ENCODE results near the gene SLC9A4. TPM values are rescaled to one million over a fixed set of nuclear protein-coding genes. Genes with fewer than 3 reads are reported as not detected.

The SLC9A4 gene
- total RNA-seq, 2 experiments from 2014 or later = 0.03 to 0.10 TPM

DNA sequence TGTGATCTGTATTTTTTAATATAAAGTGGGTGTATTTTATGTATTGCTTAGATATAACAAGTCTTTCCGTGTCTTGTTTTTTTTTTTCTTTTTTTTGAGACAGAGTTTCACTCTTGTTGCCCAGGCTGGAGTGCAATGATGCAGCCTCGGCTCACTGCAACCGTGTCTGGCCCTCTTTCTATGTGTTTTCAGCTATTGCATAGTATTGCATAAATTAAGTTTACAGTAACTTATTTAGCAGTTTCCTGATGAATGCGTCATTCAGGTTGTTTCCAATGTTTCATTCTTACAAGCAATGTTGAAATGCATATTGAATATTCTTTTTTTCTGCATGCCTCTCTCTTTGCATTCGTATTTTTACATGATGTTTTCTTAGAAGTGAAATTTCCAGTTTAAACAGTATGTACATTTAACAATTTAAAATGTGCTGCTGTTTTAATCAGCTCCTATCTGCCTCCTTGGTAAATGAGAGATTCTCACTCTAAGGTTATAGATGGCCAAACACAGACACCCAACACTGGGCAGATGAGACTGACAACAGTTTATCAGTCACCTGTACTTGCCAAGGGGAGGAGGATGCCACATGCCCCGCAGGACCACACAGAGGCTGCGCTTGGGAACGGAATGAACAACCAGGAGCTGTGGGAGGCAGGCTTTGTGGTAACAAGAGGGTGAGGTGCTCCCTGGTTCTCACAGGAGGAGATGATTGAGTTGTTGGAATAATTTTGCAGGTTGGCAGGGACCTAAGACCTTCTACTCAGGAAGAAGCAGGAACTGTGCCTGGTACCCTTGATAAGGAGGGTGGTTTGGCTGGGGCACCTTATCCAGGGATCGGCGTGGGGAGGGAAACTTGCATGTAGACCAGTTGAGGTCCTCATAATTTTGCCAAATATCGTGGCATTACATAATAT, 7.5 kb downstream of the SLC9A4 start:
- POLR2A ChIA-PET = no interaction called here
- no peaks in the 10 kb centered on the region for H3K9me3 ChIP-seq (ENCODE audit: low read length)
- DNase-seq (ENCODE audit: low spot score) = no peak
- no peaks in the 10 kb centered on the region for H3K36me3 ChIP-seq (ENCODE audit: insufficient read depth, low read length)
- no peaks in the 10 kb centered on the region for H4K20me1 ChIP-seq (ENCODE audit: insufficient read depth, low read length)
- no peaks in the 10 kb centered on the region for H3K9me2 ChIP-seq (ENCODE audit: insufficient read depth, low read length)
- no peaks in the 10 kb centered on the region for H3K79me2 ChIP-seq (ENCODE audit: insufficient read depth, low read depth, low read length)
- TF ChIP-seq EZH2phosphoT487 (IDR thresholded peaks at IDR 0.05; ENCODE audit: borderline replicate concordance, low read depth, low read length) = no peak
- intact Hi-C loops (cut with micrococcal nuclease; ENCODE audit: unreplicated experiment) = no loop called here
- H3K4me3 ChIP-seq (ENCODE audit: low read depth, low read length, poor library complexity, severe bottlenecking) = no peak overlapping the region
- CTCF ChIA-PET (ENCODE audit: unreplicated experiment) = no interaction called here
- BruUV-seq (replicated peaks) = no TSS peak
- H3K4me1 ChIP-seq (ENCODE audit: insufficient read depth, low read length, poor library complexity, severe bottlenecking) = no peaks in the 10 kb centered on the region
- H3K27ac ChIP-seq (ENCODE audit: low read depth, low read length, poor library complexity, severe bottlenecking) = no peak overlapping the region
- H3K4me2 ChIP-seq (ENCODE audit: low read length) = no peak overlapping the region
- H2AFZ ChIP-seq (ENCODE audit: low read length) = no peak overlapping the region

DNA sequence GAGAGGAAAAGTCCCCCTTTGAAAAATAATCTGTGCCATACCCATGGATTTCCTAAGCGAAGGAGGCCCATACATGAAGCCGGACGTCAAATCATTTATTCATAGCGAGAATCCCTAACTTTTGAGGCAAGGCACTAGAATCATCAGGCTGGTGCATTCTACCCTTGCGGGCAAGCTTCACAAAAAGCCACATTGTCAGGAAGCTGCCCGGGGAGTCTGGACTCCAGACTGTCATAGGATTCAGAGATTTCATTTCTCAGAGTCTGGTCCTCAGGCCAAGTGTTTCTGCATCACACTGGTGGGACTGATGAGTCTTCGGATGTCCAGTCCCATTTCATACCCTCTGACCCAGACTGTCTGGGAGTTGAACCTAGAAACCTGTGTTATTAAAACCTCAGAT, 8.9 kb downstream of the SLC9A4 start:
- Histone ChIP-seq H3K36me3 (ENCODE audit: insufficient read depth, low read length) (no peaks in the 10 kb centered on the region), H3K79me2 (ENCODE audit: insufficient read depth, low read depth, low read length) (no peaks in the 10 kb centered on the region), H3K9me2 (ENCODE audit: insufficient read depth, low read length) (no peaks in the 10 kb centered on the region), H2AFZ (ENCODE audit: low read length) (no peak overlapping the region), H3K27ac (ENCODE audit: low read depth, low read length, poor library complexity, severe bottlenecking) (no peak overlapping the region), H3K9me3 (ENCODE audit: low read length) (no peaks in the 10 kb centered on the region), H3K4me1 (ENCODE audit: insufficient read depth, low read length, poor library complexity, severe bottlenecking) (no peaks in the 10 kb centered on the region), H3K4me3 (ENCODE audit: low read depth, low read length, poor library complexity, severe bottlenecking) (no peak overlapping the region), H3K4me2 (ENCODE audit: low read length) (no peak overlapping the region), H4K20me1 (ENCODE audit: insufficient read depth, low read length) (no peaks in the 10 kb centered on the region)
- TF ChIP-seq EZH2phosphoT487 (IDR thresholded peaks at IDR 0.05; ENCODE audit: borderline replicate concordance, low read depth, low read length) = no peak
- TF ChIP-seq, protein P1, sequence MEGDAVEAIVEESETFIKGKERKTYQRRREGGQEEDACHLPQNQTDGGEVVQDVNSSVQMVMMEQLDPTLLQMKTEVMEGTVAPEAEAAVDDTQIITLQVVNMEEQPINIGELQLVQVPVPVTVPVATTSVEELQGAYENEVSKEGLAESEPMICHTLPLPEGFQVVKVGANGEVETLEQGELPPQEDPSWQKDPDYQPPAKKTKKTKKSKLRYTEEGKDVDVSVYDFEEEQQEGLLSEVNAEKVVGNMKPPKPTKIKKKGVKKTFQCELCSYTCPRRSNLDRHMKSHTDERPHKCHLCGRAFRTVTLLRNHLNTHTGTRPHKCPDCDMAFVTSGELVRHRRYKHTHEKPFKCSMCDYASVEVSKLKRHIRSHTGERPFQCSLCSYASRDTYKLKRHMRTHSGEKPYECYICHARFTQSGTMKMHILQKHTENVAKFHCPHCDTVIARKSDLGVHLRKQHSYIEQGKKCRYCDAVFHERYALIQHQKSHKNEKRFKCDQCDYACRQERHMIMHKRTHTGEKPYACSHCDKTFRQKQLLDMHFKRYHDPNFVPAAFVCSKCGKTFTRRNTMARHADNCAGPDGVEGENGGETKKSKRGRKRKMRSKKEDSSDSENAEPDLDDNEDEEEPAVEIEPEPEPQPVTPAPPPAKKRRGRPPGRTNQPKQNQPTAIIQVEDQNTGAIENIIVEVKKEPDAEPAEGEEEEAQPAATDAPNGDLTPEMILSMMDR (conservative IDR thresholded peaks at IDR 0.05; ENCODE audit: low read length) = no peak
- ChIA-PET CTCF (ENCODE audit: unreplicated experiment) (no interaction called here), POLR2A (no interaction called here)
- no TSS peak for BruUV-seq (replicated peaks)
- intact Hi-C loops (cut with micrococcal nuclease; ENCODE audit: unreplicated experiment) = no loop called here
- DNase-seq (ENCODE audit: low spot score) = no peak

DNA sequence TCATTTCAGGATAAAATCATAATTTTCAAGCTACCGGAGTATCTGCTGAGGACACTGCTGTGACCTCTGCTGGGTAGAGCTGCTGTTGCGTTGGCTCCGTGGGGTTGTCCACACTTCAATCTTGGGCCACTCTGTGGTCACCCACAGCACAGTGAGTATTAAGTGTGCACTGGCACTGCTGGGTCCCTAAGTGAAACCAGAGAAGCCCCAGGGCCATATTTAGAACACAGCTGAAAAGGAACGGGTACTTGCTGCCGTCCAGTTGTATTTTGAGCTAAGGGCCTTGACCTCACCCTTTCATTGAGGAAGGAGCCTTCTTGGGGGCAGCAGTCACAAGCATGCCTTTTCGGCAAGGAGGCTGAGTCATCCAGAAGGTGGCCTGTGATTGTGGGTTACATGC, 10.1 kb downstream of the SLC9A4 start:
- H4K20me1 ChIP-seq (ENCODE audit: insufficient read depth, low read length) = no peaks in the 10 kb centered on the region
- no peaks in the 10 kb centered on the region for H3K9me2 ChIP-seq (ENCODE audit: insufficient read depth, low read length)
- no peaks in the 10 kb centered on the region for H3K4me1 ChIP-seq (ENCODE audit: insufficient read depth, low read length, poor library complexity, severe bottlenecking)
- no peak overlapping the region for H3K27ac ChIP-seq (ENCODE audit: low read depth, low read length, poor library complexity, severe bottlenecking)
- no peak overlapping the region for H3K4me3 ChIP-seq (ENCODE audit: low read depth, low read length, poor library complexity, severe bottlenecking)
- no TSS peak for BruUV-seq (replicated peaks)
- TF ChIP-seq EZH2phosphoT487 (IDR thresholded peaks at IDR 0.05; ENCODE audit: borderline replicate concordance, low read depth, low read length) = no peak
- TF ChIP-seq, protein P1 (conservative IDR thresholded peaks at IDR 0.05; ENCODE audit: low read length) = no peak
- ChIA-PET POLR2A (no interaction called here), CTCF (ENCODE audit: unreplicated experiment) (no interaction called here)
- intact Hi-C loops (cut with micrococcal nuclease; ENCODE audit: unreplicated experiment) = no loop called here
- H3K79me2 ChIP-seq (ENCODE audit: insufficient read depth, low read depth, low read length) = no peaks in the 10 kb centered on the region
- H3K36me3 ChIP-seq (ENCODE audit: insufficient read depth, low read length) = no peaks in the 10 kb centered on the region
- H2AFZ ChIP-seq (ENCODE audit: low read length) = no peak overlapping the region
- H3K9me3 ChIP-seq (ENCODE audit: low read length) = no peaks in the 10 kb centered on the region
- no peak for DNase-seq (ENCODE audit: low spot score)
- H3K4me2 ChIP-seq (ENCODE audit: low read length) = no peak overlapping the region
